ENCODE results near the gene MMP17.

GRCh38 chr12:131834798-131835615, 6.8 kb downstream of the MMP17 start:
- no peak for TF ChIP-seq CTCF (conservative IDR thresholded peaks at IDR 0.05; ENCODE audit: low read depth, low read length)
- no peak for TF ChIP-seq EZH2 (IDR thresholded peaks at IDR 0.05; ENCODE audit: borderline replicate concordance, low read depth, low read length, poor library complexity, severe bottlenecking)
